Measurements from ENCODE around the gene TAP2. TPM values are rescaled to one million over a fixed set of nuclear protein-coding genes. Genes with fewer than 3 reads are reported as not detected.
"Not testable (repeated sequence)": the region's sequence is repeated elsewhere in the genome, so short reads cannot be mapped to it uniquely, and the experiment has no call there.

Gene TAP2
- 10 to 100 TPM; 26.5 to 48.1 TPM for total RNA-seq
- polyA plus RNA-seq: 10 to 100 TPM in 1 of 2 donors, 1 to 10 TPM in 1; 2.5 to 25.6 TPM
- long read RNA-seq, donor 1, full-length matches to known transcripts: 8 of 8 reads
- long read RNA-seq, donor 1, partial matches to known transcripts: 0 of 8 reads
- long read RNA-seq, donor 1, other reads (novel, unspliced or antisense): 0 of 8 reads
- long read RNA-seq, donor 2, full-length matches to known transcripts: 1 of 2 reads
- long read RNA-seq, donor 2, partial matches to known transcripts: 0 of 2 reads
- long read RNA-seq, donor 2, other reads (novel, unspliced or antisense): 1 of 2 reads

DNA sequence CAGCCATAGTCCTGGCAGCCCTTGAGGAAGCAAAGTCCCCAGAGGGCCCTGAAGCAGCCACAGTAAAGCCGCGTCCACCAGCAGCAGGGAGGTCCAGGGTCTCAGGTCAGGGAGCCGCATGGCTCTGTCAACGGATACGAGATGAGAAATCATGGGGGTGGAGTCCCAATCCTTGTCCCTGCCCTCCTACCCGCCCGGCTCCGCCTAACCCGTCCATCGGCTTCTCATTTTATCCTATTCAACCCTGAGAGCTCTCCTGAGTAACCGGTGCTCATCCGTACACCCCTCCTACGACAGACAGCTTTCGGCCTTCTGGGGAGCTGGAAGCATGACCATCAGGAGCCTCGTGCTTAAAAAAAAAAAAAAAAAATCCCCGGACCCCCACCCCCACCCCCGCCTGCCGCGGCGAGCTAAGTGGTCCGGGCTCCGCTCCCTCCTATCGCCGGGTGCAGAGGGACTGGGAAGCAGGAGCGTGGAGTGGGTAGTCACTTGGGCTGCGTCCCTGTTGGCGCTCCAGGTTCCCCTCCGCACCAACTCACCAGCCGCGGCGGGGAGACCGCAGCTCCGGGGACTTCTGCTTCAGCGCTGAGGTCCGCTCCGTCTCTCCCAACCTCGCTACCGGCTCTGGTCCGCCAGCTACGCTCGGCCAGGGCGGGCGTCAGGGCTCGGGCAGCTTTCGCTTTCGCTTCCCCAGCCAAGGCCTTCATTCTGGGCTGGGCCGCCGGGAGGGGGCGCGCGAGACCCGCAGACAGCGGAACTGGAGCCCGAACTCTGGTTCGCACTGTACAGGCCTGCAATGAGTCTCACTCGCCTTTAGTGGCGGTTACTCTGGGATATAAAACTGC, at the start of gene TAP2:
TAP2 (minus strand) TSS at position 626 of the 845 bp plus-strand sequence; CDS start at position 120, 506 bp downstream.
- H3K36me3 ChIP-seq (ENCODE audit: control insufficient read depth in 1 of 2, insufficient read depth in 2 of 2, low read length in 1 of 2): no peaks in the 10 kb centered on the region
- intact Hi-C loops (cut with DNase I): loop anchor here (1.0 to 2.0 kb wide), 2 partner anchors 16 to 30 kb away; partner anchors contain the start of gene PSMB9 (in 1 of the 2)

DNA sequence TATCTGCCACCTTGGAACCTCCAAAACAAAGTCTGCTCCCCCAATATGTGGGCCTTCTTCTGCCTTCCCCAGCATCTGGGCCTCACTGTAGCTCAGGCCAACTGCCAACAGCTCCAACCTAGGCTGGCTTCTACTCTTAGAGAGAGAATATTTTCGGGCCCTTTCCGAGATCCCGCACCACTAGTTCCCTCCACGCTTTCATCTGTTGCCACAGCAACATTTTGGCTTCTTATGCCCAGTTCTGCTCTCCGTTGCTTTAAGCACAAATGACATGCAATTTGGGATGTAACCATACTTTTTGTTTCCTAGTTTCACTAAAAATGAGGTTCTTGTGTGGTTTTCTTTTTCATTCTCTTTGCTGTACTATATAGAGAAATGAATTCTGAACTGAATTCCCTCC, 49.1 kb upstream of the TAP2 start:
- WGBS, 2 donors: 71 to 77% methylated on average over 5 of the region's 5 CpGs
- intact Hi-C loops (cut with DNase I): loop anchor here in 1 of 2 donors (2.0 kb wide), 1 partner anchor 97 kb away; no protein-coding TSS in a partner anchor
- Histone ChIP-seq H3K9me3 (ENCODE audit: control insufficient read depth, low read length) (no peaks in the 10 kb centered on the region), H3K27me3 (ENCODE audit: control insufficient read depth in 1 of 2, insufficient read depth in 2 of 2, low read length in 1 of 2) (no peaks in the 10 kb centered on the region), H3K27ac (ENCODE audit: low read depth in 1 of 2, low read length in 2 of 2) (no peak overlapping the region), H3K4me3 (ENCODE audit: low read length in 2 of 2) (no peak overlapping the region), H3K36me3 (ENCODE audit: control insufficient read depth in 1 of 2, insufficient read depth in 2 of 2, low read length in 1 of 2) (no peaks in the 10 kb centered on the region), H3K4me1 (ENCODE audit: control insufficient read depth in 1 of 2, insufficient read depth in 2 of 2, low read length in 2 of 2) (no peaks in the 10 kb centered on the region)
- no peak for DNase-seq
- no peak for ATAC-seq (ENCODE audit: low FRiP score)

More for the DNA sequence above, at the start of gene TAP2:
- 0% methylated on average over 54 to 57 of the region's 57 CpGs for WGBS, 2 donors
- DNase-seq: peak; percentile 98 to 99
- Histone ChIP-seq H3K4me1 (ENCODE audit: control insufficient read depth in 1 of 2, insufficient read depth in 2 of 2, low read length in 2 of 2) (no peaks in the 10 kb centered on the region), H3K27ac (ENCODE audit: low read depth in 1 of 2, low read length in 2 of 2) (peak within 1 kb of the TSS in 1 of 2 donors; percentile 58), H3K4me3 (ENCODE audit: low read length in 2 of 2) (peak within 1 kb of the TSS; percentile 52 to 83), H3K9me3 (ENCODE audit: control insufficient read depth, low read length) (no peaks in the 10 kb centered on the region), H3K27me3 (ENCODE audit: control insufficient read depth in 1 of 2, insufficient read depth in 2 of 2, low read length in 1 of 2) (no peaks in the 10 kb centered on the region)
- ATAC-seq (ENCODE audit: low FRiP score): peak; percentile 98

DNA sequence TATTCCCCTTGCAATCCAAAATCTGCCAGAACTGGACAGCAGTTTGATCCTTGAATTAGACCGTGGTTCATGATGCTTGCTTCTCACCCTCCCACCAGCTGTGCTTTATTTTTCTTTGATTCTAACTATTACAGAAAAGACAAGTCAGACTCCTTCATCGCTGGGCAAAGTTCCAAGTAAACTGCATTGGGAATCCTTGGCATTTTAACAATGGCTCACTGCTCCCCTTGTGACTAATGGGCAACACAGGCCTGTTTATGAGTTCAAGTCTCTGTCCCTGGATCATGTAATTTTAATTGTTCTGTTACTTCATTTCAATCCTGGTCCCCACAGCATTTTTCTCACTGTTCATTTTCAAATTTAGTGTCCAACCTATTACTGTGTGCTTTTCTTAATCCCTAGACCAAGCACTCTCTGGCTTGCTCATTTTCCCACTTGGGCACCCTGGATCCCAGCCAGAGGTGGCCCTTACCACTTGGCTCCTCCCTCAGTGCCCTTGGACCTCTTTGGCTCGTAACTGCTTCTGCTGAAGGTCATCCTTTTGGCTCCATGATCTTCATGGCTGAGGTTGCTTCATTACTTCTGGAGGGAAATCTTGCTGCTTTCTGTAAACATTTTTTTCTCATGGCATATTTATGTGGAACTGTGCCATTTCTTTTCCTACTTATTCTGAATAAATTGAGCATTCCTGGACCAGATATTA, 48.3 kb upstream of the TAP2 start:
- Histone ChIP-seq H3K4me1 (ENCODE audit: control insufficient read depth in 1 of 2, insufficient read depth in 2 of 2, low read length in 2 of 2) (no peaks in the 10 kb centered on the region), H3K9me3 (ENCODE audit: control insufficient read depth, low read length) (no peaks in the 10 kb centered on the region), H3K4me3 (ENCODE audit: low read length in 2 of 2) (no peak overlapping the region), H3K27me3 (ENCODE audit: control insufficient read depth in 1 of 2, insufficient read depth in 2 of 2, low read length in 1 of 2) (no peaks in the 10 kb centered on the region), H3K36me3 (ENCODE audit: control insufficient read depth in 1 of 2, insufficient read depth in 2 of 2, low read length in 1 of 2) (no peaks in the 10 kb centered on the region), H3K27ac (ENCODE audit: low read depth in 1 of 2, low read length in 2 of 2) (no peak overlapping the region)
- no peak for ATAC-seq (ENCODE audit: low FRiP score)
- intact Hi-C loops (cut with DNase I): loop anchor here in 1 of 2 donors (2.0 kb wide), 1 partner anchor 98 kb away; no protein-coding TSS in a partner anchor
- 58 to 59% methylated on average over 3 of the region's 3 CpGs for WGBS, 2 donors
- DNase-seq: no peak

DNA sequence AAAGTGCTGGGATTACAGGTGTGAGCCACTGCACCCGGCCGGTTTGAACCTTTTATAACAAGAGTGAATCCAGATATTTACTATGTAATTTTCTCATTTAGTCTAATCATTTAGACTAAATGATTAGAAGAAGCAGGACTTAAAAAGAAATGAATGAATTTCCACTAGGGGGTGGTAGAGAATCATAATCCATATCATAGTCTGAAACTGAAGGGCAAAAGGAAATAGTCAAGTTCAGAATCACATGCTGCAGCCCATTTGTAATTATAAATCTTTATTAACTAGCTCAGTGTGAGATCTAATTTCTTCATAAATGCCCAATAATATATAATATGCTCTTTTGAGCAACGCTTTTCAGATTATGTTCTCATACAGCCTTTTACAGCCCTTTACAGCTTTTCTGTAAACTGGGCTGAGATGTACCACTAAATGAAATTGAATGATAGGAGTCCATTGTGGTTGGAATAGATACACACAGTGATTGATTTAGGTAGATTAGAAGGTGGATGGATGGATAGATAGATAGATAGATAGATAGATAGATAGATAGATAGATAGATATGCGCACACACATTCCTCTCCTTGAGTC, 47.3 kb upstream of the TAP2 start:
- DNase-seq (no peak), ATAC-seq (ENCODE audit: low FRiP score) (peak; percentile 69)
- Histone ChIP-seq H3K27ac (ENCODE audit: low read depth in 1 of 2, low read length in 2 of 2) (no peak overlapping the region), H3K4me3 (ENCODE audit: low read length in 2 of 2) (no peak overlapping the region), H3K36me3 (ENCODE audit: control insufficient read depth in 1 of 2, insufficient read depth in 2 of 2, low read length in 1 of 2) (no peaks in the 10 kb centered on the region), H3K27me3 (ENCODE audit: control insufficient read depth in 1 of 2, insufficient read depth in 2 of 2, low read length in 1 of 2) (no peaks in the 10 kb centered on the region), H3K4me1 (ENCODE audit: control insufficient read depth in 1 of 2, insufficient read depth in 2 of 2, low read length in 2 of 2) (no peaks in the 10 kb centered on the region), H3K9me3 (ENCODE audit: control insufficient read depth, low read length) (no peaks in the 10 kb centered on the region)
- 52 to 58% methylated on average over 4 of the region's 4 CpGs for whole genome bisulfite sequencing, 2 donors
- intact Hi-C loops (cut with DNase I): loop anchor here (1.0 to 2.0 kb wide), 2 partner anchors 99 to 100 kb away; no protein-coding TSS in a partner anchor

DNA sequence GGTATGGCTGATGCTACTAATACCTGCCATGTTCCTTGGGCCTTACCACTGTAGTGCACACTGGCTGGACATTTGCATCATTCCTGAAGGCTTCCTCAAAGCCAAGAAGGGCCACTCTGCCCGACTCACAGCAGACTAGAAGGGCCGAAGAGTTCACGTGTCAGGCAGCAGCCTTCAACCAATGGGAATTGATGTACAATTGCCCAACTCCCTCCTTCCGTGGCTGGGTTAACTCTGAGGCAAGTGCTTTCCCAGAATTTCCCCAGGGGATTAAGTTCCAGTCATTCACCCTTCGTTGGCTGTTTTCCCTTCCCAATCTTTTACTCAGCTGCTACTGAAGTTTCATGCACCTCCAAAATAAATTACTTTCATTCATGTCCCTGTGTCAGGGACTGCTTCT, 45.2 kb upstream of the TAP2 start:
- Histone ChIP-seq H3K4me3 (ENCODE audit: low read length in 2 of 2) (no peak overlapping the region), H3K27ac (ENCODE audit: low read depth in 1 of 2, low read length in 2 of 2) (no peak overlapping the region), H3K4me1 (ENCODE audit: control insufficient read depth in 1 of 2, insufficient read depth in 2 of 2, low read length in 2 of 2) (no peaks in the 10 kb centered on the region), H3K27me3 (ENCODE audit: control insufficient read depth in 1 of 2, insufficient read depth in 2 of 2, low read length in 1 of 2) (no peaks in the 10 kb centered on the region), H3K9me3 (ENCODE audit: control insufficient read depth, low read length) (no peaks in the 10 kb centered on the region), H3K36me3 (ENCODE audit: control insufficient read depth in 1 of 2, insufficient read depth in 2 of 2, low read length in 1 of 2) (no peaks in the 10 kb centered on the region)
- WGBS, 2 donors: 4 to 5% methylated on average over 5 of the region's 5 CpGs
- intact Hi-C loops (cut with DNase I): no loop called here
- peak; percentile 55 for ATAC-seq (ENCODE audit: low FRiP score)
- peak in 1 of 2 donors; percentile 69 for DNase-seq

DNA sequence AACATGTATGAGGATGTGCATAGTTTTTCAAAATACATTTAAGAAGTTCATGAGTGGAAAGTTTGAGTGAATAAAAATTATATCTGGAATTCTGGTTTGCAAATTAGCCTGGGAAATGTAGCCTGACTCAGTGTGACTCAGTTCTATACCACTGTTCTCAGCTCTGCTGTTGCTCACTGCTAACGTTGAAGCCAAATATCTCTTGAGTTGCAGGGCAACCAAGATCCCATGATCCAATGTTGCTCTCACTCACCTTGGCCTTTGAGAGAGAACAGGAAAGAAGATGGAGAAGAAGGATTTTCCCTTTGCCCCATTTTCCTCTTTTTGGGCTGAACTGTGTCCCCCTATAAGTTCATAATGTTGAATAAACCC, 44.3 kb upstream of the TAP2 start:
- ATAC-seq (ENCODE audit: low FRiP score): no peak
- intact Hi-C loops (cut with DNase I): no loop called here
- DNase-seq: no peak
- H3K4me1 ChIP-seq (ENCODE audit: control insufficient read depth in 1 of 2, insufficient read depth in 2 of 2, low read length in 2 of 2): no peaks in the 10 kb centered on the region
- no peaks in the 10 kb centered on the region for H3K27me3 ChIP-seq (ENCODE audit: control insufficient read depth in 1 of 2, insufficient read depth in 2 of 2, low read length in 1 of 2)
- 0 to 43% methylated on average over 1 of the region's 1 CpG for WGBS, 2 donors
- no peaks in the 10 kb centered on the region for H3K36me3 ChIP-seq (ENCODE audit: control insufficient read depth in 1 of 2, insufficient read depth in 2 of 2, low read length in 1 of 2)
- no peak overlapping the region for H3K27ac ChIP-seq (ENCODE audit: low read depth in 1 of 2, low read length in 2 of 2)
- H3K9me3 ChIP-seq (ENCODE audit: control insufficient read depth, low read length): no peaks in the 10 kb centered on the region
- no peak overlapping the region for H3K4me3 ChIP-seq (ENCODE audit: low read length in 2 of 2)

DNA sequence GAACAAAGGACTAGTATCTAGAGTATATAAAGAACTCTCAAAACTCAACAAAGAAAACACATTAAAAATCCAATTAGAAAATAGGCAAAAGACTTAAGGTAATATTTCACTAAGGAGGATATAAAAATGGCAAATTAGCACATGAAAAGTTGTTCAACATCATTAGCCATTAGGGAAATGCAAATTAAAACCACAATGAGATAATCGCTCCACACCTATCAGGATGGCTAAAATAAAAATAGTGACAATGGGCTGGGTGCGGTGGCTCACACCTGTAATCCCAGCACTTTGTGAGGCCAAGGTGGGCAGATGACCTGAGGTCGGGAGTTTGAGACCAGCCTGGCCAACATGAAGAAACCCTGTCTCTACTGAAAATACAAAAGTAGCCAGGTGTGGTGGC, 42.4 kb upstream of the TAP2 start:
- H3K4me1 ChIP-seq (ENCODE audit: control insufficient read depth in 1 of 2, insufficient read depth in 2 of 2, low read length in 2 of 2); H3K36me3 ChIP-seq (ENCODE audit: control insufficient read depth in 1 of 2, insufficient read depth in 2 of 2, low read length in 1 of 2); H3K4me3 ChIP-seq (ENCODE audit: low read length in 2 of 2); intact Hi-C loops (cut with DNase I); ATAC-seq (ENCODE audit: low FRiP score); H3K27me3 ChIP-seq (ENCODE audit: control insufficient read depth in 1 of 2, insufficient read depth in 2 of 2, low read length in 1 of 2); H3K27ac ChIP-seq (ENCODE audit: low read depth in 1 of 2, low read length in 2 of 2); DNase-seq; H3K9me3 ChIP-seq (ENCODE audit: control insufficient read depth, low read length): not testable (repeated sequence)
- WGBS, 2 donors: 61 to 82% methylated on average over 3 of the region's 3 CpGs

DNA sequence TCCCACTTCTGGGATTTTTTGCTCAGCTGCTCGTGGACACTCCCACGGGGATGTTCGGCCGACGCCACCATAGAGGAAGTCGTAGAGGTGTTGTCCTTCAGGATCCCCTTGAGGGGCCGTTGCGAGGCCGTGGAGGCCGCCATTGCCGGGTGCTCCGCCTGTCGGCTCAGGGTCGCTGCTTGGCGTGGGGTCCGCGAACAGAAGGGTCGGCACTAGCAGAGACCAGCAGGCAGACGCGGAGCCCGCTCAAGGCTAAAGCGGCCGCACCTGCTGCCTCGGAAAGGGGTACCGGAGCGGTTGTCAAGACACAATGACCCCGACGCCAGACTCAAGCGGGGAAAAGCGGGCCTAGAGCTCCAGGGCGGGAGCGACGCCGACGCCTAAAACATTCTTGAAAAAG, 41.2 kb upstream of the TAP2 start:
- WGBS, 2 donors: 31 to 43% methylated on average over 35 of the region's 35 CpGs
- Histone ChIP-seq H3K4me1 (ENCODE audit: control insufficient read depth in 1 of 2, insufficient read depth in 2 of 2, low read length in 2 of 2) (no peaks in the 10 kb centered on the region), H3K9me3 (ENCODE audit: control insufficient read depth, low read length) (no peaks in the 10 kb centered on the region), H3K4me3 (ENCODE audit: low read length in 2 of 2) (no peak overlapping the region), H3K27ac (ENCODE audit: low read depth in 1 of 2, low read length in 2 of 2) (no peak overlapping the region), H3K36me3 (ENCODE audit: control insufficient read depth in 1 of 2, insufficient read depth in 2 of 2, low read length in 1 of 2) (no peaks in the 10 kb centered on the region), H3K27me3 (ENCODE audit: control insufficient read depth in 1 of 2, insufficient read depth in 2 of 2, low read length in 1 of 2) (no peaks in the 10 kb centered on the region)
- intact Hi-C loops (cut with DNase I): no loop called here
- no peak for DNase-seq
- ATAC-seq (ENCODE audit: low FRiP score): no peak
